SK-N-SH (cell line): ENCODE measurements around the gene FYCO1. TPM values are rescaled to one million over a fixed set of nuclear protein-coding genes. Genes with fewer than 3 reads are reported as not detected.

ENCODE experiments used
- CTCF ChIA-PET: fragments of 300-600, 350-600 bp; formaldehyde crosslinking; extraction: SDS; loops from one replicate; lab custom pipeline; 2021; lab: Yijun Ruan, JAX
- POLR2A ChIA-PET: fragments of 350-600 bp; sonication (Branson Sonifier 250); formaldehyde crosslinking; extraction: SDS; loops from one replicate; lab custom pipeline; 2020; ENCODE audit warnings: antibody characterized with exemption, inconsistent platforms; lab: Yijun Ruan, JAX
- DNase-seq: peaks from one replicate; pipeline ENCODE4 v3.0.0; 2012
- H2AFZ ChIP-seq: fragments of 200-600 bp; sonication (generic); 2 replicates; pipeline ENCODE4 v1.8.1; 2016; ENCODE audit warnings: antibody characterized with exemption, mild to moderate bottlenecking, low read depth
- H3F3A ChIP-seq: fragments of 200-600 bp; sonication (generic); replicated peaks from 2 replicates; pipeline ENCODE3; 2016; ENCODE audit warnings: antibody characterized with exemption, mild to moderate bottlenecking; ENCODE audit not compliant: insufficient read depth
- H3K27ac ChIP-seq, 2 experiments: fragments of 200-500 bp in 1 of 2; fragments of 200-600 bp in 1 of 2; sonication (Bioruptor generic) in 1 of 2; sonication (generic), shearing (Covaris generic) in 1 of 2; 2 replicates each; pipeline versions ENCODE4 v1.5.1 to v1.6.1; 2014 to 2016; ENCODE audit warnings: low read depth in 2 of 2, inconsistent platforms in 1 of 2, low read length in 1 of 2, mild to moderate bottlenecking in 1 of 2, mixed read lengths in 1 of 2
- H3K27me3 ChIP-seq: fragments of 200-600 bp; sonication (generic), shearing (Covaris generic); 2 replicates; pipeline ENCODE4 v1.6.1; 2016; ENCODE audit warnings: mixed run types; ENCODE audit not compliant: insufficient read depth
- H3K36me3 ChIP-seq, 2 experiments: fragments of 200-500 bp in 1 of 2; fragments of 200-600 bp in 1 of 2; sonication (Bioruptor generic) in 1 of 2; sonication (generic) in 1 of 2; replicated peaks in 1 of 2; 2 replicates each; pipeline versions ENCODE3 to v1.5.1; 2014 to 2016; ENCODE audit warnings: low read length in 1 of 2, mild to moderate bottlenecking in 1 of 2; ENCODE audit not compliant: insufficient read depth in 2 of 2, control insufficient read depth in 1 of 2
- H3K4me1 ChIP-seq, 2 experiments: fragments of 200-500 bp in 1 of 2; fragments of 200-600 bp in 1 of 2; sonication (Bioruptor generic) in 1 of 2; sonication (generic), shearing (Covaris generic) in 1 of 2; 2 replicates each; pipeline versions ENCODE4 v1.5.1 to v1.6.1; 2014 to 2016; ENCODE audit warnings: low read depth in 1 of 2, low read length in 1 of 2, mixed run types in 1 of 2; ENCODE audit not compliant: insufficient read depth in 2 of 2, control insufficient read depth in 1 of 2
- H3K4me2 ChIP-seq: fragments of 200-600 bp; sonication (generic), shearing (Covaris generic); 2 replicates; pipeline ENCODE4 v1.6.1; 2017; ENCODE audit warnings: mixed run types
- H3K4me3 ChIP-seq, 2 experiments: fragments of 200-500 bp in 1 of 2; fragments of 200-600 bp in 1 of 2; sonication (Bioruptor generic) in 1 of 2; sonication (generic), shearing (Covaris generic) in 1 of 2; 2 replicates each; pipeline versions ENCODE4 v1.5.1 to v1.8.1; 2014 to 2016; ENCODE audit warnings: low read depth in 2 of 2, inconsistent platforms in 1 of 2, low read length in 1 of 2, mild to moderate bottlenecking in 1 of 2, mixed read lengths in 1 of 2, moderate library complexity in 1 of 2
- H3K79me2 ChIP-seq: fragments of 200-600 bp; sonication (generic); 2 replicates; pipeline ENCODE4 v1.8.1; 2017; ENCODE audit warnings: mild to moderate bottlenecking; ENCODE audit not compliant: insufficient read depth
- H3K9ac ChIP-seq: fragments of 200-600 bp; sonication (generic); 2 replicates; pipeline ENCODE4 v1.6.1; 2017; ENCODE audit warnings: mixed run types
- H3K9me2 ChIP-seq: fragments of 200-600 bp; sonication (generic); 2 replicates; pipeline ENCODE4 v1.6.1; 2017; ENCODE audit warnings: mixed run types
- H3K9me3 ChIP-seq: fragments of 200-600 bp; sonication (generic); 2 replicates; pipeline ENCODE4 v1.6.1; 2017; ENCODE audit warnings: mixed run types, mild to moderate bottlenecking, moderate library complexity
- H4K20me1 ChIP-seq: fragments of 200-600 bp; sonication (generic); 2 replicates; pipeline ENCODE4 v1.6.1; 2017; ENCODE audit warnings: mild to moderate bottlenecking, mixed run types; ENCODE audit not compliant: insufficient read depth
- FOSL2 ChIP-seq: IDR thresholded peaks from 2 replicates; pipeline ENCODE4 v1.4.0; 2012; ENCODE audit warnings: low read depth, mild to moderate bottlenecking, moderate library complexity, borderline replicate concordance
- FOXJ3 ChIP-seq: sonication (generic); formaldehyde crosslinking; IDR thresholded peaks from 2 replicates; pipeline ENCODE4 v1.5.1; 2020; ENCODE audit warnings: mild to moderate bottlenecking, missing genetic modification reagents
- GABPA ChIP-seq: IDR thresholded peaks from 2 replicates; pipeline ENCODE4 v1.4.0; 2012; ENCODE audit warnings: low read depth, mild to moderate bottlenecking
- MEF2A ChIP-seq: IDR thresholded peaks from 2 replicates; pipeline ENCODE4 v1.4.0; 2012; ENCODE audit warnings: low read depth, borderline replicate concordance
- MXI1 ChIP-seq: IDR thresholded peaks from 2 replicates; pipeline ENCODE4 v1.6.1; 2012; ENCODE audit warnings: mild to moderate bottlenecking, low read depth, low read length, improper control_type of control experiment
- NFIC ChIP-seq: IDR thresholded peaks from 2 replicates; pipeline ENCODE4 v1.4.0; 2012; ENCODE audit warnings: borderline replicate concordance
- RCOR1 ChIP-seq: fragments of 150-350 bp; IDR thresholded peaks from 2 replicates; pipeline ENCODE4 v1.6.1; 2017; ENCODE audit warnings: antibody characterized with exemption, low read length
- RFX5 ChIP-seq: IDR thresholded peaks from 2 replicates; pipeline ENCODE4 v1.6.1; 2012; ENCODE audit warnings: mild to moderate bottlenecking, improper control_type of control experiment, low read length
- RXRA ChIP-seq: IDR thresholded peaks from 2 replicates; pipeline ENCODE4 v1.4.0; 2012; ENCODE audit warnings: low read depth, mild to moderate bottlenecking, borderline replicate concordance
- SIN3A ChIP-seq: IDR thresholded peaks from 2 replicates; pipeline ENCODE4 v1.6.1; 2012; ENCODE audit warnings: low read depth, mild to moderate bottlenecking, low read length, moderate library complexity, borderline replicate concordance
- TAF1 ChIP-seq: IDR thresholded peaks from 2 replicates; pipeline ENCODE4 v1.6.1; 2012; ENCODE audit warnings: low read depth, mild to moderate bottlenecking, low read length, moderate library complexity, borderline replicate concordance
- TCF12 ChIP-seq: IDR thresholded peaks from 2 replicates; pipeline ENCODE4 v1.4.0; 2012
- YY1 ChIP-seq: IDR thresholded peaks from 2 replicates; pipeline ENCODE4 v1.4.0; 2012; ENCODE audit warnings: low read depth, mild to moderate bottlenecking
- WGBS: methylation state at CpG from one replicate; pipeline ENCODE4 v1.1.6; 2017; ENCODE audit warnings: low lambda C conversion rate; 5-methylcytosine and 5-hydroxymethylcytosine counted together
- polyA plus RNA-seq, 3 experiments: library from polyadenylated mRNA; depleted of rRNA; stranded (reverse); fragments of >200 nt; gene quantifications; 2 replicates each; pipeline ENCODE4 v1.2.3, GENCODE V29; 2012
- TF ChIP-seq, protein P1 (sequence below): IDR thresholded peaks from 2 replicates; pipeline ENCODE4 v1.4.0; 2012; ENCODE audit warnings: low read depth, borderline replicate concordance
- TF ChIP-seq, protein P2 (sequence below): IDR thresholded peaks from 2 replicates; pipeline ENCODE4 v1.6.1; 2012; ENCODE audit warnings: mild to moderate bottlenecking, low read depth, low read length, moderate library complexity
- TF ChIP-seq, protein P3 (sequence below): IDR thresholded peaks from 2 replicates; pipeline ENCODE4; 2012
- TF ChIP-seq, protein P4 (sequence below): IDR thresholded peaks from 2 replicates; pipeline ENCODE4 v1.4.0; 2012; ENCODE audit warnings: low read depth

FYCO1 gene
- polyA plus RNA-seq, 1 of the 3 experiments (the other 2 are of a cell fraction) = 5.5 TPM

DNA sequence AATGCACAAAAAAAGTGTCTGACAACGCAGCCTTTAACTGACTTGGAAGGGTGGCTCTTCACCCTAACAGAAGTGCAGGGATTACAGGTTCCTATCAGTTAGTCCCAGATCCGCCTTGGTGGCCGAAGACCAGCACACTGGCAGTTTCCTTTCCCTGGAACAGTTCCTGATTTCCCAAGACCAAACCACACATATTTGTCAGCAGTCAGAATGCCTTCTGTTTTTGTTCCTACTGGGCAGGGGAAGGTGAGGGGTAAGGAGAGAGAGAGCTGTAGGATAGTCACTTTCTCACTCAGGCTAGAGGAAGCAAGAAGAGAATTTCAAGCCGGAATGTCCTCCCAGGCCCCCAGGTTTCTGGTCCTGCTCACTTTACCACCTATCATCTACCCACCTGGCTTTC lies 43.2 kb downstream of the FYCO1 start:
- ChIA-PET CTCF (interaction anchor here (0.9 to 3.6 kb wide), 3 partner anchors 12 to 126 kb away, joined by 5 to 27 read pairs (median 15); no protein-coding TSS in a partner anchor), POLR2A (no interaction called here)
- Histone ChIP-seq H3K27me3 (no peaks in the 10 kb centered on the region), H3K4me1 (no peaks in the 10 kb centered on the region), H3K9ac (no peak overlapping the region), H4K20me1 (no peaks in the 10 kb centered on the region), H2AFZ (no peak overlapping the region), H3K4me3 (no peak overlapping the region), H3K36me3 (peaks cover 17 to 83% of the 10 kb centered on the region in 2 experiments), H3K9me3 (no peaks in the 10 kb centered on the region), H3K9me2 (no peaks in the 10 kb centered on the region), H3F3A (no peaks in the 10 kb centered on the region), H3K4me2 (no peak overlapping the region), H3K27ac (no peak overlapping the region), H3K79me2 (no peaks in the 10 kb centered on the region)
- WGBS = 83% methylated on average over 4 of the region's 4 CpGs
- no peak for DNase-seq
- TF ChIP-seq TCF12 (no peak), FOSL2 (no peak), RXRA (no peak)

DNA sequence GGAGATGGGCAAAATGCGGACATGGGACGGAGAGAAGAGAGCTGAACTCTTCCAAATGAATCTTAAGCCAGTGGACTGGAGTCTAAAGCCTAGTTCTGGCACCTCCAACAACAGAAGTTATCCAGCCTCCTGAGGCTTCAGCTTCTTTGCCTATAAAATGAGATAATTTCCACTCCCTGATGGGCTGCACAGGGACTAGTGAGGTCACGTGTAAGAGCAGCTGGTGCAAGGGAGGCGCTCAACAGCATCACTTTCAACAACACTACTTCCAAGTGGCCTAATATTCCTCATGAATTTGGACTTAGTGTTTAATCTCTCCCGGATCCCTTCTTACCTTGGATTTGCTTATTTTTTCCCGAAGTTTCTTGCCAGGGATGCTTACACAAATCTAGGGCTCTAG lies 43.7 kb downstream of the FYCO1 start:
- peaks cover 14 to 85% of the 10 kb centered on the region in 2 experiments for H3K36me3 ChIP-seq
- WGBS = 92% methylated on average over 5 of the region's 6 CpGs
- no peaks in the 10 kb centered on the region for H4K20me1 ChIP-seq
- H3K27ac ChIP-seq = no peak overlapping the region
- no peaks in the 10 kb centered on the region for H3F3A ChIP-seq
- no peak overlapping the region for H3K4me3 ChIP-seq
- H3K79me2 ChIP-seq = no peaks in the 10 kb centered on the region
- ChIA-PET CTCF (interaction anchor here (0.9 to 3.6 kb wide), 3 partner anchors 12 to 127 kb away, joined by 5 to 27 read pairs (median 15); no protein-coding TSS in a partner anchor), POLR2A (no interaction called here)
- H2AFZ ChIP-seq = no peak overlapping the region
- DNase-seq = no peak
- no peaks in the 10 kb centered on the region for H3K9me3 ChIP-seq
- no peaks in the 10 kb centered on the region for H3K9me2 ChIP-seq
- H3K4me1 ChIP-seq = no peaks in the 10 kb centered on the region
- H3K27me3 ChIP-seq = no peaks in the 10 kb centered on the region
- H3K4me2 ChIP-seq = no peak overlapping the region
- no peak overlapping the region for H3K9ac ChIP-seq
- TF ChIP-seq MEF2A (no peak), FOXJ3 (no peak), SIN3A (no peak), YY1 (no peak), NFIC (no peak), GABPA (no peak), RCOR1 (no peak), TAF1 (no peak), RFX5 (no peak), TCF12 (no peak), MXI1 (no peak), FOSL2 (no peak)
- TF ChIP-seq, protein P1, sequence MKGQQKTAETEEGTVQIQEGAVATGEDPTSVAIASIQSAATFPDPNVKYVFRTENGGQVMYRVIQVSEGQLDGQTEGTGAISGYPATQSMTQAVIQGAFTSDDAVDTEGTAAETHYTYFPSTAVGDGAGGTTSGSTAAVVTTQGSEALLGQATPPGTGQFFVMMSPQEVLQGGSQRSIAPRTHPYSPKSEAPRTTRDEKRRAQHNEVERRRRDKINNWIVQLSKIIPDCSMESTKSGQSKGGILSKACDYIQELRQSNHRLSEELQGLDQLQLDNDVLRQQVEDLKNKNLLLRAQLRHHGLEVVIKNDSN = no peak
- TF ChIP-seq, protein P2, sequence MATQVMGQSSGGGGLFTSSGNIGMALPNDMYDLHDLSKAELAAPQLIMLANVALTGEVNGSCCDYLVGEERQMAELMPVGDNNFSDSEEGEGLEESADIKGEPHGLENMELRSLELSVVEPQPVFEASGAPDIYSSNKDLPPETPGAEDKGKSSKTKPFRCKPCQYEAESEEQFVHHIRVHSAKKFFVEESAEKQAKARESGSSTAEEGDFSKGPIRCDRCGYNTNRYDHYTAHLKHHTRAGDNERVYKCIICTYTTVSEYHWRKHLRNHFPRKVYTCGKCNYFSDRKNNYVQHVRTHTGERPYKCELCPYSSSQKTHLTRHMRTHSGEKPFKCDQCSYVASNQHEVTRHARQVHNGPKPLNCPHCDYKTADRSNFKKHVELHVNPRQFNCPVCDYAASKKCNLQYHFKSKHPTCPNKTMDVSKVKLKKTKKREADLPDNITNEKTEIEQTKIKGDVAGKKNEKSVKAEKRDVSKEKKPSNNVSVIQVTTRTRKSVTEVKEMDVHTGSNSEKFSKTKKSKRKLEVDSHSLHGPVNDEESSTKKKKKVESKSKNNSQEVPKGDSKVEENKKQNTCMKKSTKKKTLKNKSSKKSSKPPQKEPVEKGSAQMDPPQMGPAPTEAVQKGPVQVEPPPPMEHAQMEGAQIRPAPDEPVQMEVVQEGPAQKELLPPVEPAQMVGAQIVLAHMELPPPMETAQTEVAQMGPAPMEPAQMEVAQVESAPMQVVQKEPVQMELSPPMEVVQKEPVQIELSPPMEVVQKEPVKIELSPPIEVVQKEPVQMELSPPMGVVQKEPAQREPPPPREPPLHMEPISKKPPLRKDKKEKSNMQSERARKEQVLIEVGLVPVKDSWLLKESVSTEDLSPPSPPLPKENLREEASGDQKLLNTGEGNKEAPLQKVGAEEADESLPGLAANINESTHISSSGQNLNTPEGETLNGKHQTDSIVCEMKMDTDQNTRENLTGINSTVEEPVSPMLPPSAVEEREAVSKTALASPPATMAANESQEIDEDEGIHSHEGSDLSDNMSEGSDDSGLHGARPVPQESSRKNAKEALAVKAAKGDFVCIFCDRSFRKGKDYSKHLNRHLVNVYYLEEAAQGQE = no peak
- TF ChIP-seq, protein P3, sequence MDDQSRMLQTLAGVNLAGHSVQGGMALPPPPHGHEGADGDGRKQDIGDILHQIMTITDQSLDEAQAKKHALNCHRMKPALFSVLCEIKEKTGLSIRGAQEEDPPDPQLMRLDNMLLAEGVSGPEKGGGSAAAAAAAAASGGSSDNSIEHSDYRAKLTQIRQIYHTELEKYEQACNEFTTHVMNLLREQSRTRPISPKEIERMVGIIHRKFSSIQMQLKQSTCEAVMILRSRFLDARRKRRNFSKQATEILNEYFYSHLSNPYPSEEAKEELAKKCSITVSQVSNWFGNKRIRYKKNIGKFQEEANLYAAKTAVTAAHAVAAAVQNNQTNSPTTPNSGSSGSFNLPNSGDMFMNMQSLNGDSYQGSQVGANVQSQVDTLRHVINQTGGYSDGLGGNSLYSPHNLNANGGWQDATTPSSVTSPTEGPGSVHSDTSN = no peak
- TF ChIP-seq, protein P4, sequence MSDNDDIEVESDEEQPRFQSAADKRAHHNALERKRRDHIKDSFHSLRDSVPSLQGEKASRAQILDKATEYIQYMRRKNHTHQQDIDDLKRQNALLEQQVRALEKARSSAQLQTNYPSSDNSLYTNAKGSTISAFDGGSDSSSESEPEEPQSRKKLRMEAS = no peak
